GM21515 (cell line): ENCODE measurements around the gene ATP11B.
A peak's percentile ranks its signal among the peaks of the same experiment; 100 is the strongest.
"Not testable (repeated sequence)": the region's sequence is repeated elsewhere in the genome, so short reads cannot be mapped to it uniquely, and the experiment has no call there.

Experiments
- ATAC-seq: cut with Tn5 transposase; IDR thresholded peaks from one replicate; pipeline ENCODE4 v1.9.1; 2021; ENCODE audit not compliant: unreplicated experiment

ATP11B gene

DNA sequence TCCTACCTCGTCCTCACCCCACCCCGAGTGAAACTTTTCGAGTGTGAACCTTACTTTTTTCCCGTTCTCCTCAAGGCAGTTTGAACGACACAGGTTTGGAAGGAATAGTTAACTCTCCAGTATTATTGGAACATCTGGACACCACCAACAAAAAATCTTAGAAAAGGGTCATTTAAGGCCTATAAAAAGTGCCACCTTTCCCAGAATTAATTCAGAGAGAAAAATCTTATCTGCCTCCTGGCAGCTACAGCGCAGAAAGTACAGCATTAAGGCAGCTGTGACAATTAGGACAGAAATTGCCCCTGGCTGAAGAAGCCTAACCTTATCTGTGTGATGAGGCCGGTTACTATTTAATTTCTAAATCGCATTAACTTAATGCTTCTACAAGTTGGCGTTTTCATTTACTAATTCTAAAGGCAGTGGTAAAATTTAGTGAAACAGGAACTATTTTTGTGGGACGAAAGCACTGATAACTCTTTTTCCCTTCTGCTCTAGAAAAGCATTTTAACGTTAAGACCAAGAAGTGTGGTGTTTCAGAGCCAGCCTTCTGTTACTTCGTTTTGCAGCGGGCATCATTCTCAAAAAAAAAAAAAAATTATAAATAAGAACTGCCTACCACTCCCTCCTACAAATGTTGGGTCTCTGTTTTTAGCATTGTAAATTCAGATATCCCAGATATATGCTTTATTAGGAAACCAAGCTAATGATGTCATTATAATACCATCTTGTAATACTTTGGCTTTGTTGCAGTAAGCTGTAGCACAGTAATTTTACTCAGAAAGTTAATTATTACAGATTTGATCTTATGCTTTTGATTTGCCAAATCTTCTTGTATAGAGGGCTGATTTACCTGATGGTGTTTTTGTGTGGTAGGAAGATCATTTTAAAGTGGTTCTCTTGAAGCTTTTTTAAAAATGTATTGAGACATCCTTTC is 1.4 kb downstream of the ATP11B start:
- no peak for ATAC-seq

DNA sequence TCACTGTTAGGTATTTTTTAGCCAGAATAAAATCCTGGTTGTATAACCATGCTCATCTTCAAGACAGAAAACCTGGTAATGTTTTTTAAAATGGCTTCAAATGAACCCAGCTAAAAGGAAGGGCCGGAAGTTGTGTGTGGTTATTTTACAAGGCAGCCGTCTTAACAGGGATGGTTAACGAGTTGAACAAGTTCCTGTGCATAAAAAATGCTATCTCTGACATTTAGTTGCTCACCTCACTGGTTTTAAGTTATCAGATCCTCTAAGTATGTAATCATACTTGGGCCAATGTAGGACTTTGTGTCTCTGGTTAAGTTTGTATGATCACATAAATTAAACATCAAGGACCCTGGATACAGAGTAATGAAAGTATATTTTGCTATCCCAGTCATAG is 2.1 kb downstream of the ATP11B start:
- peak; percentile 27 for ATAC-seq

- ATAC-seq: no peak
Observed at GRCh38 chr3:182796310-182796709, 3.0 kb downstream of the ATP11B start.

GRCh38 chr3:182797876-182798275 is 4.6 kb downstream of the ATP11B start:
- ATAC-seq: no peak

- not testable (repeated sequence) for ATAC-seq
Observed at GRCh38 chr3:182799143-182799542, 5.8 kb downstream of the ATP11B start.

DNA sequence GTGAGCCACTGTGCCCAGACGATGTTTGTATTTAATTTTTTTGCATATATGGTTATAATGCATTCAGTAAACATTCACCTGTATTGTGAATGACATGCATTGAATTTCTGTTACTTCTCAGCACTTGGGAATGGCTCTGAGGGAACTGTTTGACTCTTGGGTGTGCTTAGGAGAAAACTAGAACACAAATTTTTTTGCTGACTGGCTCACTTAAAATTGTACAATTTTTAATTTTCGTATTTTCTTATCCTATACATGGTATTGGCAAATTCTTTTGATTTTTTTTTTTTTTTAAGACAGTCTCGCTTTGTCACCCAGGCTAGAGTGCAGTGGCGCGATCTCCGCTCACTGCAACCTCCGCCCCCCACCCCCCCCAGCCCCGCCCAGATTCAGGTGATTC is 7.2 kb downstream of the ATP11B start:
- ATAC-seq: no peak

DNA sequence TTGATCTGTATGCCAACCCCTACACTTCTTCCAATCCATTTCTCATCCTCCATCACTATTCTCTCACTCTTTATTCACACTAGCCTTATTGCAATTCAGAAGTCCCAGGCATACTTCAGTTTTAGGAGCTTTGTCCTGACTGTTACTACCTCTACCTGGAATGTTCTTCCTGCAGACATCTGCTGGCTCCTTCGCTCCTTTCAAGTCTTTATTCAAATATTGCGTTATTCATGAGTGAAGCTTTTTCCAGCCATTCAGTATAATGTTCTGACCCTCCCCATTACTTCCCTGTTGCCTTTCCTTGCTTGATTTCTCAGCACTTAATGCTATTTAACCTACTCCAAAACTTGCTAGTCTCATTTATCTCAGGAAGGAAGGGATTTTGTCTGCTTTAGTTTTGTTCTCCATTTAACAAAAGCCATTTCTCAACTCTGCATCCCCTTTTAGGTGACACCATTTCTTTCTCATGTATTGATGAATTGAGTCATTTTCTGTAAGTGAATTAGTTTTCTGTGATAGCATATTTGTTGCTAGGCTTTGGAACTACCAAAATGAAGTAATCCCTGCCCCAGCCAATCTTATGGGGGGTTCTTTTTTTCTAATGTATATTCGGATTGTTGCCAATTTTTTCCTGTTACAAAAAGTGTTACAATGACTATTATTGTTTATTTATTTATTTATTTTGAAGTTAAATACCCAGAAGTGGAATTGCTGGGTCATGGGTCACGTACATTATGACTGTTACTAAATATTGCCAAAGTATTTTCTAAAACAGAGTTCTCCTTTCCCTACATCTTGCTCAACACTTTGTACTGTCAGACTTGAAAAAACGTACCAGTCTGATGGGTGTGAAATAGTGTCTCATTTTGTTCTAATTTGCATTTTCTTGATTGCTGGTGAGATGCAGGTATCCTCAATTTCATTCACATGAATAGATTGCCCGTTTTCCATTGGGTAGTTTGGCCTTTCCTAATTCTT is 9.4 kb downstream of the ATP11B start:
- no peak for ATAC-seq

GRCh38 chr3:182803596-182803995 is 10.3 kb downstream of the ATP11B start:
- ATAC-seq: no peak

- ATAC-seq: no peak
Observed at GRCh38 chr3:182807061-182807460, 13.8 kb downstream of the ATP11B start.

DNA sequence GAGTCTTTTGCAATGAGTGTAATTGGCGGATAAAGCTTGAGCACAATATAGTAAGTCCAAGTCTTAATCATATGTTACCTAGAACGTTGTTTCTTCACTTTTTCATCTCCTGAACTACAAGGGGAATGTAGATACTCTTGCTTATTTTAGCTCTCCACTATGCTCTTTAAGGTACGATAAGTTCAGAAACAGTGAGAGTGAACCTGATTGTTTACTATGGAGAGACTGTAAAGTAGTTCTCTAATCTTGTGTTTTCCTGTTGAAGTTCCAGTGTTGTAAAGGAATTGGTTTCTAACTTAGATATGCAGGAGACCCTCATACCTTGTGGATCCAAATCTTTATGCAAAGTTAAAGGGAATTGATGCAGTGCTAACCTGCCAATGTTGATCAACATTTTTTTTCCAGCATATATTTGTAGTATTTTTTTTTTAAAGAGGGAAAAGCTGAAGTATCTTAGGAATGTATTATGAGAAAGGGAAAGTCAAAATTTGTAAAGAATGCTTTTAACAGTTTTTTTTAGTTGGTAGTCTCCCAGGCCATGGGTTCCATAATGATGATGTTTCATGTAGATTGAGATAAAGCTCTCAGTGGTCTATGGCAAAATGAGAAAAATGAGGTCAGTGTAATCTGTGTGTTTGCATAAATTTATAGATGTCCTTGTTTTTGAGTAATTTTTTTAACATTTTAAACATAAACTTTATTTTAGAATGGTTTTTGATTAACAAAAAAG is 14.9 kb downstream of the ATP11B start:
- no peak for ATAC-seq

DNA sequence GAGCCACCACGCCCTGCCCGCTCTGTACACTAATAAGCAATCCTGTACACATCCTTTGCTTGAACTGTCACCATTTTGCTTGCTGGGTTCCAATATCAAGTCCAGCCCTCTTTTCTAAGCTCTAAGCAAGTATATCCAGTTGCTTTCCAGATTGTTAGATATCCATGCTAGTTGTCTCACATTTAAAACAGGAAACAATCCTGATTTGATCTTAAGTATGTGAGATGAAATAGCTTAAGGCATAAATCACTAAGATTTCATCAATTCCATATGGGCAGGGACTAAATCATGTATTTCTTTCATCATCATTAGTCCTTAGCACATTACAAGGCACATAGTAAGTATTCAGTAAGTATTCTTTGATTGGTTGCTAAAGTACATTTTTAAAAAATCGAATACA is 16.2 kb downstream of the ATP11B start:
- ATAC-seq: no peak

- ATAC-seq: no peak
Observed at GRCh38 chr3:182810574-182811268, 17.4 kb downstream of the ATP11B start.

DNA sequence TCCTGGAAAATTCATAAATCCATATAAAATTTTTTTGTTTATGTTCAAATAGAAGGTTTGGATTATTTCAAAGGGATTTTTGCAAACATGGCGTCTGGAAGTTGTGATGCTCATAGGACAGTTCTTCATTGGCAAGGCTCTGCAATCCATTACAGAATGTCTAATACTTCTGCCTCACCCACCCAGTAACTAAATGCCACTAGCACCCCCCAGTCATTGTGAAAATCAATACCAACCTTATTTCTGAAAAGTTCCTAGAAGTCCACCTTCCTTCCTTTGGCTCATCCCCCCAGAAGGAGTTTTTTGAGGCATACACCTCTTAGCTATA is 17.9 kb downstream of the ATP11B start:
- ATAC-seq: no peak

DNA sequence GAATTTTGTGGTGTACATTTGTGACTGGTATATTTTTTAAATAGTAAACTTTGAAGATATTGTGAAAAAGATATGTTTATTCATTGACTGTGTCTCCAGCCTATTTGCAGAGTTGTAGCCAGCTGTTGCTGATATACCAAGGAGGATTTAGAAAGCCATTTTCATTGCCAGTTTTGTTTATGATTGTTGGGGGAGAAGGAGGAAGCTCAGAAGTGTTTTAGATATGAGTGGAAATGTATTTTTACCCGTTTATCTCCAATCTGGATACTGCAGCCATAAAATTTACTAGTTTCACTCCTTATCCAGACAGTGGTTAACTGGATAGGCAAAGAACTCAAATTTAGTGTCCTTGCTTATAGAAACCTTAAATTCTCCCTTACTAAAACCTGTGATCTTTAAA is 18.8 kb downstream of the ATP11B start:
- ATAC-seq: no peak

GRCh38 chr3:182814419-182815062 is 21.2 kb downstream of the ATP11B start:
- ATAC-seq: no peak

- no peak for ATAC-seq
Observed at GRCh38 chr3:182816181-182816580, 22.9 kb downstream of the ATP11B start.

DNA sequence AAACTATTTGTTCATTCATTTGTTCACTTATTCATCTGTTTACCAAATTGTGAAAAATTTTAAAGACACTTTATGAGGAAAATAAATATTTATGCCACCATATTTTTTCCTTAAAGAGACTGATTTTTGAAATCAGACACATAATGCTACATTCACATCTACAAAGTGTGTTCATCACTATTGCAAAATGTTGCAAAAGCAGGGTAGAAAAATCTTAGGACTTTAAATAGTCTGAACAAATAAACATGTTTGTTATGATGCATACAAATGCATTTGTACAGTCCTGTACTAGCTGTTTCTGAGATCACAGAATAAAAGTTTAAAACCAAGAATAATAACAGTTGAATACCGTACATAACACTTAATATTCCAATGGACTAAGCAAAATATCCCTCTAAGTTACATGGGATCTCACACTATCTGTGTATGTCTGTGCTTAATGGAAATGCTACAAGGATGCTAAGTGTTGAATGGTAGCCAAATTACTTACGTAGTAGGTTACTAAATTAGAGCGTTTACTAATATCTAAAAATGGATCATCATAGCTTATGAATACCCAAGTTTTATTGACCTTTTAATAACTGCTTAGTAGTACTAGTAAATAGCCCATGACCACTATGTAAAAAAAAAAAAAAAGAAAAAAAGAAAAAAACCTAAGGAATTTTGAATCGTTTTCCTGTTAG is 25.1 kb downstream of the ATP11B start:
- ATAC-seq: no peak

GRCh38 chr3:182821221-182821981 is 28.1 kb downstream of the ATP11B start:
- ATAC-seq: no peak

DNA sequence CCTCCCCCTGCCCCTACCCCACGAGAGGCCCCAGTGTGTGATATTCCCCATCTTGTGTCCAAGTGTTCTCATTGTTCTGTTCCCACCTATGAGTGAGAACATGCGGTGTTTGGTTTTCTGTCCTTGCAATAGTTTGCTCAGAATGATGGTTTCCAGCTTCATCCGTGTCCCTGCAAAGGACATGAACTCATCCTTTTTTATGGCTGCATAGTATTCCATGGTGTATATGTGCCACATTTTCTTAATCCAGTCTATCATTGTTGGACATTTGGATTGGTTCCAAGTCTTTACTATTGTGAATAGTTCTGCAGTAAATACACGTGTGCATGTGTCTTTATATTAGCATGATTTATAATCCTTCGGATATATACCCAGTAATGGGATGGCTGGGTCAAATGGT is 29.0 kb downstream of the ATP11B start:
- not testable (repeated sequence) for ATAC-seq
